GM19467 (cell line): ENCODE measurements around the gene HIC1.

Experiments used
- ATAC-seq: cut with Tn5 transposase; IDR thresholded peaks from one replicate; pipeline ENCODE4 v1.9.1; 2021; ENCODE audit warnings: mild to moderate bottlenecking, moderate library complexity; ENCODE audit not compliant: unreplicated experiment

HIC1 gene

GRCh38 chr17:2025220-2025621 is 29.7 kb upstream of the HIC1 start, which contains the start of gene RTN4RL1:
RTN4RL1 (minus strand) TSS chr17:2025334; CDS start chr17:2024865, 469 bp downstream.
- no peak for ATAC-seq

- no peak for ATAC-seq
Measured at GRCh38 chr17:2025622-2026309, 29.1 kb upstream of the HIC1 start.

GRCh38 chr17:2027528-2028233 is 27.2 kb upstream of the HIC1 start:
- no peak for ATAC-seq

- ATAC-seq, result no peak
Measured at GRCh38 chr17:2028234-2028614, 26.7 kb upstream of the HIC1 start.

DNA sequence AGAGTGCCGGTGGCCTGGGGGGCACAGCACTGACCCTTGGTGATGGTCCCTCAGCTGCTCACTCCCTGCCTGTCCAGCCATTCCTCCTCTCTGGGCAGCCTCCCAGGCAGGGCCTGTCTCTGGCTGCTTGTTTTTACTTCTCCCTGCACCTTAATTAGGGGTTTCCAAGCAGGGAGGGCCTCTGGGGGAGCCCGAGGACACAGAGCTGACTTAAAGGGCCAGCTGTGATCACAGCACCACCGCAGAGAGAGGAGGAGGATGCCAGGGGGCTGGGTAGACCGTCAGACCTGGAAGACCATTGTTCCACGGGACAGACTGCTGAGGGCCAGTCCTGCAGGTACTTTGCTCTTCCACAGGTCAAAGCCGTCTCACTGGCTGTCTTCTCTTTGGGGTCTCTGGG is 26.2 kb upstream of the HIC1 start:
- no peak for ATAC-seq

- ATAC-seq, result peak; percentile 66
Measured at GRCh38 chr17:2029911-2030778, 24.8 kb upstream of the HIC1 start, which contains the start of gene DPH1. DPH1 (plus strand) TSS chr17:2030153; CDS start chr17:2030170, 17 bp downstream.

DNA sequence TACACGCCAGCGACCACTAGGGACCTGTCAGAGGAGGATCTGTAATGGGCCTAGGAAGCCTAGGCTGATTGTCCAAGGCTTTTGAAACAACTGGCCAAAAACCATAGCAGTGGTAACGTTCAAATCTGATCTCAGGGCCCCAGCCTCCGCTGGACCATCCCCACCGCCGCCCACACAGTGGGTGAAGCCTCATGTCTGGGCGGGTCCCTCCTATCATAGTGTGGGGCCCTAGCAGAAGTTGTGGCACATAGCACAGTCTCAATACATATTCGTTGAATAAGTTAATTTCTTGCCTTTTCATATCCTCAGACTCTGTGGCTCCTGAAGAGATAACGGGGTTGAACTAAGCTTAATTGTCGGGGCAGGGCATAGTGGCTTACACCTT is 24.1 kb upstream of the HIC1 start:
- ATAC-seq, result no peak

DNA sequence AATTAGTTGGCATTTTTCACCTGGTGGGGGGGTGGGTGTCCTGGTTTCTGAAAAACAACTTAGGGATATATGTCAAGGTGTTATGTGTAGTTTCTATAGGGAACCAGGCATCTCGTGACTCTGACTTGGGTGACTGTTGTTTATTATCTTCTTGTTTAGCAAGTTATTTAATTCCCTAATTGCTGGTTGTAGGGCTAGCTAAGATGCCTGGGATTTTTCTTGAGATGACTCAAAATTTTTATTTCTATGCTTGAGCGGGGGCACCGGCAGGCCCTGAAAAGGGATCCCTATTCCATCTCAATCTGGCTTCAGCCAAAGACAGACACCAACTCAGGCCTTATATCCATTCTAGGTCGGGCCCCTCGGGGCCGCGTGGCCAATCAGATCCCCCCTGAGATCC is 21.8 kb upstream of the HIC1 start:
- no peak for ATAC-seq

- no peak for ATAC-seq
Measured at GRCh38 chr17:2034157-2034556, 20.7 kb upstream of the HIC1 start.

DNA sequence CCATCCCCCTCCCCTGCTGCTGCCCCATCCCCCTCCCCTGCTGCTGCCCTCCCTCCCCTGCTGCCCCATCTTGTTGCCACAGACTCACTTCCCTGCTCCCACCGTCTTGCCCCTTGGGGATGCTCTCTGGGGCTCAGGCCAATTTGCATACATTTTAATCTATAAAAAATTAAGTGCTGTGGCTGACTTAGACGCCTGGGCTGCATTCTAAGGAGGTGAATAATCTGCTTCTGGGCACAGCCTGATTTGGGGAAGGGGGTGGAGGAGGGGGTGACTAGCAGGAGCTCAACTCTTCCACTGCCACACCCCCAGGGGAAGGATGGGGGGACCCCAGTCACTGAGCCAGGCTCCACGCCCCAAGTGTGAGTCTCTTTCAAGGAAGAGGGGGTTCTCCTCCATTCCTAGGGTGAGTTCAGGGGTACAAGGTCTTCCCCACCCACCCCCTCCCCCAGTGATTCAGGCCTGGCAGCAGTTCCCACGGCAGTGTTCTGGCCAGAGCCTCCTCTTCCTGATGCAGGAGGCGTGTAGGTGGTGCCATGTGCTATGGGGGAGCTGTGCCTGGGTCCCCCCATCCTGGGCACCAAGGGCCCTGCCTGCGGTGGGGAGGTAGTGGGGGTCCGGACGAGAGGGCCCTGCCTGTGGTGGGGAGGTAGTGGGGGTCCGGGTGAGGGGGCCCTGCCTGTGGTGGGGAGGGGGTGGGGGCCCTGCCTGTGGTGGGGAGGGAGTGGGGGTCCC is 19.9 kb upstream of the HIC1 start:
- no peak for ATAC-seq

DNA sequence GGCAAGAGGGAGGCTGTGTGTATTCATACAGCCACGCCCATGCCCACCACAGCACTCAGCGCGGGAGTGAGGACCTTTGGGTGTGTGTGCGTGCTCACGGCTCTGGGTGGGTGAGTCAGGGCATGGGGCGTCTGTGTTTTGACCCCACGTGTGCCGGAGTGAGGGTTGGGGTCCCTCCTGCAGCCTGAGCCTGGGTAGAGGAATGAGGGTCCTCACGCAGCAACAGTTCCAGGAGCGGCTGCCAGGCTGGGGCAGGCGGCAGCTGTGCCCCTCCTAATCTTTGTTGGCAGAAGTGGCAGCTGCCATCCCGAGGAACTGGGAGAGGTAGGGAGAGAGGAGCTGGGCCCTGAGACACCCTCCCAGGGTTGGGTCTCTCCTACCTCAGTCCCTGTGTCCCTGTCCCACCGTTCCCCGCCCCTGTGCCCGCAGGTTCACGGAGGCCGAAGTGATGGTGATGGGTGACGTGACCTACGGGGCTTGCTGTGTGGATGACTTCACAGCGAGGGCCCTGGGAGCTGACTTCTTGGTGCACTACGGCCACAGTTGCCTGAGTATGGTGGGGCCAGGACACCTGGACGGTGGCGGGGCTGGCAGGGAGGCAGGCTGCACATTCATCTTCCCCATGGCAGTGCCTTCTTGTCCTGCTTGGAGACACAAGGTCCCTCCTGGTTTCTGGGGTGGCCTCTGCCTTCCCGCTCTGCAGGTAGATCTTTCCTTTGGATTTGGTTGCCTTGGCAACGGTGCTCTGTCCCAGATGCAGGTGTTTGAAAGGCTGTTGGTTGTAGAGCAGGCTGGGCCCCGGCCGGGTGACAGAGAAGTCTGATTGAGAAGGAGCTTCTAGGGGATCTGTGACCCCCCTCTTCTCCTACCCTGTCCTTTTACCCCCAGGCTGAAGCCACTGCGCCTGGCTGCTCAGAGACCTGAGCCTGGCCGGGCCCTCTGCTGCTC is 19.1 kb upstream of the HIC1 start:
- no peak for ATAC-seq

DNA sequence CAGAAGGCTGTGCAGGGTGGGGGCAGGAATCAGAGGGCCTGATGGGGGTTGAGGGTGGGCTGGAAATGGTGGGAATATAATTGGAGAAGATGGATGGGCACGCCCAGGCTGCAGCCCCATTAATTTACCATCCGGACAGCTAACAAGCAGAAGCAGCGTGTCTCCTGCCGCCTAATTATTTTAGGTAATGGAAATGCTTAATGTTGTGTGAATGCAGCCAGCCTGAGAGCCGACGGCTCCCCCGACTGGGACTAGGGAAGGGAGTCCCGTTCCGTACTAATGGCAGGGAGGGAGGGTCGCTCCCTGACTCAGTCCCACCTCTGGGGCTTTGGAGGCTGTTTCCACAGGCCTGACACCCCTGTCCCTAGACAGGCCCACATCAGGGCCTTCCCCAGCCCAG is 17.7 kb upstream of the HIC1 start:
- ATAC-seq, result no peak

- ATAC-seq, result no peak
Measured at GRCh38 chr17:2040219-2040827, 14.6 kb upstream of the HIC1 start.

DNA sequence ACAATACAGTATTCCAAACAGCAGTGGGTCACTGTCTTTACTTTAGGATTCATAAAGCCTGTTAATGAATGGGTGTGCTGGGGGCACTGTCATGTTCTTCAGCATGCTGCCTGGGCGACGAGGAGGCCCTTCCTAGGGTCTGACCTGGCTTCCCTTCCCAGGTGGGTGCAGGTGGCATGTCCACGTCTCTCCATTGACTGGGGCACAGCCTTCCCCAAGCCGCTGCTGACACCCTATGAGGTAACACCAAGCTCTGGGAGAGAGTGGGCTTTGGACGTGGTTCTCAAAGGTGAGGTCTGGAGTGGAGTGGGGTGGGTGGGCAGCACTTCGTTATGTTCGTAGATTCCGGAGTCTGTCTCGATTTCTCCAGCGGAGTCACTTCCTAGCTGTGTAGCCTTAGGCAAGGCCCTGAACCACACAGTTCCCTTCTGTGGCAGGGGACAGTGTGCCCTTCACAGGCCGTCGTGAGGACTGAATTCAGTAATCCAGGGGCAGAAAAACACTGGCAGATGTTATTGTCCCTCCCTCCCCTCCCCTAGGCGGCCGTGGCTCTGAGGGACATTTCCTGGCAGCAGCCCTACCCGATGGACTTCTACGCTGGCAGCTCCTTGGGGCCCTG is 13.9 kb upstream of the HIC1 start:
- ATAC-seq, result no peak

DNA sequence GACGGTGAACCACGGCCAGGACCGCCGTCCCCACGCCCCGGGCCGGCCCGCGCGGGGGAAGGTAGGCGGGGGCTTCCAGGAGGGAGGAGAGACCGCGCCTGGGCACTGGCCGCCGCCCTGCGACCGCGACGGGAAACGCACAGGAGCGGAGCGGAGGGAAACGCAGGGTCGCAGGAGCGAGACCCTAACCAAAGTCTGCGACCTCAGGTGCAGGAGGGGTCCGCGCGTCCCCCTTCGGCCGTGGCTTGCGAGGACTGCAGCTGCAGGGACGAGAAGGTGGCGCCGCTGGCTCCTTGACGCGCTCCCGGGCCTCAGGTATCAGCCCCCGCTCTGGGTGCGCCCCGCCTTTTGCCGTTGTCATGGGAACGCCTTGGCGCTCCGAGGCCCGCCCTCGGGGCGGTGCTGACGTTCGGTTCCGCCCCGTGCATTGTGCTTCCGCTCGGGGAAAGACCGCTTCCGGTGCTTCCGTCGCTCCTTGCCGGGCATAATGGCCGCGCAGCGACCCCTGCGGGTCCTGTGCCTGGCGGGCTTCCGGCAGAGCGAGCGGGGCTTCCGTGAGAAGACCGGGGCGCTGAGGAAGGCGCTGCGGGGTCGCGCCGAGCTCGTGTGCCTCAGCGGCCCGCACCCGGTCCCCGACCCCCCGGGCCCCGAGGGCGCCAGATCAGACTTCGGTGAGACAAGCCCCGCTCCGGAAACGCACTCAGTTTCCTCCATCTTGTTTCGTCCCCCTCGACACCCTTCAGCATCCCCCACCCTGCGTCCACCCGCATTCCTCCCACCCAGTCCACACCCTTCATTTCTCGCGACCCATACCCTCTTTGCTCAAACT is 13.1 kb upstream of the HIC1 start, which contains the start of gene OVCA2:
TSS of gene OVCA2 (plus strand) at position 462 of the 829 bp plus-strand sequence. CDS start at position 488, 26 bp downstream.
- peak; percentile 89 for ATAC-seq

GRCh38 chr17:2042390-2042847 is 12.5 kb upstream of the HIC1 start:
- no peak for ATAC-seq

DNA sequence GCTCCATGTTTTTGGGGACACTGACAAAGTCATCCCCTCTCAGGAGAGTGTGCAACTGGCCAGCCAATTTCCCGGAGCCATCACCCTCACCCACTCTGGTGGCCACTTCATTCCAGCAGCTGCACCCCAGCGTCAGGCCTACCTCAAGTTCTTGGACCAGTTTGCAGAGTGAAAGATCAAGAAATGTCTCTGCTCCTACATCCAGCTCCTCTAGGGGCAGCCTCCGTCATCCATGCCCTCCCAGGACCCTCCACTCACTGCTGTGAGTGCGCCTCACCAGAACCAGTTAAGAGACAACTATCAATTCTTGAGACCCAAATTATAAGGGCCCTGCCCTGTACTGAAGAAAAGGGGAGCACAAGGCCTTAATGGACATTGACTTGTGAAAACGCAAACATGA is 12.0 kb upstream of the HIC1 start:
- ATAC-seq, result no peak

GRCh38 chr17:2043785-2044184 is 11.1 kb upstream of the HIC1 start:
- no peak for ATAC-seq
